HCT116 (cell line): Measurements from ENCODE around the gene RCAN2. TPM values are rescaled to one million over a fixed set of nuclear protein-coding genes. Genes with fewer than 3 reads are reported as not detected.

Experiments used
- ATAC-seq: fragments of 200-7000 bp; cut with Tn5 transposase; 2 replicates; pipeline ENCODE4 v1.9.1; 2020; ENCODE audit warnings: mild to moderate bottlenecking, moderate library complexity
- BruUV-seq: library from RNA; stranded (reverse); fragments of 400-500 nt; replicated peaks from 2 replicates; lab custom pipeline; 2021; lab: Mats Ljungman, UMichigan
- CTCF ChIA-PET: fragments of 300-600 bp; sonication (Branson Sonifier 250); formaldehyde crosslinking; loops from one replicate; lab custom pipeline; 2021; ENCODE audit warnings: antibody characterized with exemption; lab: Charles Lee
- POLR2A ChIA-PET: fragments of 300-600, 350-600 bp; sonication (Branson Sonifier 250); formaldehyde crosslinking; loops from one replicate; lab custom pipeline; 2021; ENCODE audit warnings: antibody characterized with exemption; lab: Charles Lee
- RAD21 ChIA-PET, 2 experiments: fragments of 300-600 bp; sonication (Branson Sonifier 250); formaldehyde crosslinking; loops; one replicate each; lab custom pipeline; 2023; ENCODE audit warnings: low total read pairs in 2 of 2; ENCODE audit not compliant: uncharacterized antibody in 2 of 2, unreplicated experiment in 2 of 2, low non-redundant PET in 1 of 2; lab: Charles Lee
- DNase-seq: peaks from one replicate; pipeline ENCODE4 v3.0.0-alpha.2; 2010; ENCODE audit warnings: low read depth, low spot score
- H2AFZ ChIP-seq: fragments of 200-600 bp; shearing (Covaris generic), sonication (generic); 2 replicates; pipeline ENCODE4 v1.6.1; 2017; ENCODE audit warnings: low read depth, mixed run types, mixed read lengths, antibody characterized with exemption, low read length; ENCODE audit not compliant: poor library complexity, severe bottlenecking
- H3K27ac ChIP-seq: 2 replicates; pipeline ENCODE4 v1.5.1; 2012; ENCODE audit warnings: low read depth, low read length
- H3K27me3 ChIP-seq: fragments of 200-600 bp; sonication (generic); 2 replicates; pipeline ENCODE4 v1.6.1; 2016; ENCODE audit warnings: mixed run types, low read length, mixed read lengths; ENCODE audit not compliant: insufficient read depth
- H3K36me3 ChIP-seq, 2 experiments: fragments of 200-500 bp in 1 of 2; fragments of 200-600 bp in 1 of 2; sonication (Bioruptor generic) in 1 of 2; sonication (generic) in 1 of 2; 2 replicates each; pipeline versions ENCODE4 v1.5.1 to v1.6.1; 2014 to 2016; ENCODE audit warnings: low read length in 2 of 2, inconsistent platforms in 1 of 2, mixed read lengths in 1 of 2, mixed run types in 1 of 2; ENCODE audit not compliant: insufficient read depth in 2 of 2, control insufficient read depth in 1 of 2
- H3K4me1 ChIP-seq, 2 experiments: fragments of 200-600 bp in 1 of 2; sonication (generic) in 1 of 2; 2 replicates each; pipeline versions ENCODE4 v1.5.1 to v1.6.1; 2012 to 2017; ENCODE audit warnings: low read length in 2 of 2, inconsistent platforms in 1 of 2, mild to moderate bottlenecking in 1 of 2, mixed read lengths in 1 of 2, mixed run types in 1 of 2, moderate library complexity in 1 of 2; ENCODE audit not compliant: insufficient read depth in 2 of 2, control insufficient read depth in 1 of 2
- H3K4me2 ChIP-seq: fragments of 200-600 bp; sonication (generic); 2 replicates; pipeline ENCODE4 v1.6.1; 2017; ENCODE audit warnings: mixed run types, low read length, mixed read lengths
- H3K4me3 ChIP-seq, 2 experiments: fragments of 200-600 bp in 1 of 2; sonication (generic) in 1 of 2; replicated peaks in 1 of 2; 2 replicates each; pipeline ENCODE4 v1.5.1; 2011 to 2016; ENCODE audit warnings: low read length in 2 of 2, control low read depth in 1 of 2, low read depth in 1 of 2, mild to moderate bottlenecking in 1 of 2, mixed read lengths in 1 of 2, mixed run types in 1 of 2
- H3K79me2 ChIP-seq: fragments of 200-600 bp; sonication (generic); 2 replicates; pipeline ENCODE4 v1.6.1; 2017; ENCODE audit warnings: mild to moderate bottlenecking, mixed run types, low read length, moderate library complexity, mixed read lengths; ENCODE audit not compliant: insufficient read depth
- H3K9ac ChIP-seq: fragments of 200-600 bp; sonication (generic); 2 replicates; pipeline ENCODE4 v1.6.1; 2016; ENCODE audit warnings: low read length, mixed read lengths
- H3K9me2 ChIP-seq: fragments of 200-600 bp; sonication (generic), shearing (Covaris generic); 2 replicates; pipeline ENCODE4 v1.6.1; 2017; ENCODE audit warnings: mixed run types, mild to moderate bottlenecking, moderate library complexity; ENCODE audit not compliant: insufficient read depth
- H3K9me3 ChIP-seq, 2 experiments: fragments of 200-500 bp in 1 of 2; fragments of 200-600 bp in 1 of 2; sonication (Bioruptor generic) in 1 of 2; sonication (generic) in 1 of 2; 2 replicates each; pipeline ENCODE4 v1.6.1; 2014 to 2017; ENCODE audit warnings: low read length in 2 of 2, mixed read lengths in 2 of 2, inconsistent platforms in 1 of 2, low read depth in 1 of 2, mild to moderate bottlenecking in 1 of 2, mixed run types in 1 of 2, moderate library complexity in 1 of 2; ENCODE audit not compliant: control insufficient read depth in 1 of 2, insufficient read depth in 1 of 2
- H4K20me1 ChIP-seq: fragments of 200-600 bp; sonication (generic), shearing (Covaris generic); 2 replicates; pipeline ENCODE4 v1.6.1; 2017; ENCODE audit warnings: mixed run types, mild to moderate bottlenecking, moderate library complexity; ENCODE audit not compliant: insufficient read depth
- CBX3 ChIP-seq: IDR thresholded peaks from 2 replicates; pipeline ENCODE4 v1.6.1; 2012; ENCODE audit warnings: low read depth
- EGR1 ChIP-seq: IDR thresholded peaks from 2 replicates; pipeline ENCODE4 v1.6.1; 2012; ENCODE audit warnings: low read depth
- EZH2 ChIP-seq: fragments of 200-600 bp; sonication (generic); IDR thresholded peaks from 2 replicates; pipeline ENCODE4 v1.6.1; 2017; ENCODE audit warnings: antibody characterized with exemption, mixed run types
- FOSL1 ChIP-seq: IDR thresholded peaks from 2 replicates; pipeline ENCODE4 v1.6.1; 2012; ENCODE audit warnings: low read depth
- JUND ChIP-seq: IDR thresholded peaks from 2 replicates; pipeline ENCODE4 v1.6.1; 2012
- POLR2A ChIP-seq: IDR thresholded peaks from 2 replicates; pipeline ENCODE4 v1.7.0; 2011; ENCODE audit warnings: borderline replicate concordance; ENCODE audit not compliant: insufficient read depth, insufficient read length; ENCODE audit errors: extremely low read depth
- POLR2AphosphoS5 ChIP-seq: IDR thresholded peaks from 2 replicates; pipeline ENCODE4 v1.6.1; 2011; ENCODE audit warnings: mild to moderate bottlenecking, low read depth, low read length, moderate library complexity
- RAD21 ChIP-seq: IDR thresholded peaks from 2 replicates; pipeline ENCODE4 v1.6.1; 2012; ENCODE audit warnings: low read depth, mild to moderate bottlenecking
- SP1 ChIP-seq: IDR thresholded peaks from 2 replicates; pipeline ENCODE4 v1.6.1; 2012; ENCODE audit warnings: low read depth
- TCF7L2 ChIP-seq: IDR thresholded peaks from 2 replicates; pipeline ENCODE4 v1.7.0; 2011; ENCODE audit warnings: borderline replicate concordance, inconsistent platforms; ENCODE audit not compliant: insufficient read depth, insufficient read length; ENCODE audit errors: extremely low read depth
- ZFX ChIP-seq: fragments of 450-650 bp; IDR thresholded peaks from 2 replicates; pipeline ENCODE4 v1.6.1; 2017
- ZNF274 ChIP-seq: fragments of 200-500 bp; sonication (Bioruptor generic); IDR thresholded peaks from 2 replicates; pipeline ENCODE4 v1.6.1; 2014; ENCODE audit warnings: mild to moderate bottlenecking, low read depth, low read length, inconsistent platforms
- intact Hi-C: fragments of 100-400 bp; cut with micrococcal nuclease; formaldehyde crosslinking; loops from 2 replicates; pipeline ENCODE4 v1.10.0; 2022
- total RNA-seq: library from RNA; stranded (reverse); gene quantifications from one replicate; pipeline ENCODE4 v1.2.1, GENCODE V29; 2021; ENCODE audit not compliant: unreplicated experiment
- TF ChIP-seq, protein P1 (sequence below): IDR thresholded peaks from 2 replicates; pipeline ENCODE4 v1.6.1; 2011; ENCODE audit warnings: mild to moderate bottlenecking, low read length, moderate library complexity; ENCODE audit not compliant: insufficient replicate concordance; ENCODE audit errors: extremely low read depth
- TF ChIP-seq, protein P2 (sequence below): IDR thresholded peaks from 2 replicates; pipeline ENCODE4 v1.6.1; 2012
- TF ChIP-seq, protein P3 (sequence below): IDR thresholded peaks from 2 replicates; pipeline ENCODE4 v1.6.1; 2012
- TF ChIP-seq, protein P4 (sequence below), 3 experiments: fragments of 200-600 bp in 1 of 3; sonication (generic) in 1 of 3; IDR thresholded peaks in 2 of 3; conservative IDR thresholded peaks in 1 of 3; 2 replicates each; pipeline ENCODE4 v1.5.1; 2012 to 2017; ENCODE audit warnings: low read depth in 2 of 3, low read length in 2 of 3, antibody characterized with exemption in 1 of 3, borderline replicate concordance in 1 of 3, control low read depth in 1 of 3, mild to moderate bottlenecking in 1 of 3, mixed read lengths in 1 of 3, mixed run types in 1 of 3, moderate library complexity in 1 of 3; ENCODE audit not compliant: insufficient read depth in 1 of 3

RCAN2 gene
- total RNA-seq, 1 experiment from 2014 or later, result 0.57 TPM

DNA sequence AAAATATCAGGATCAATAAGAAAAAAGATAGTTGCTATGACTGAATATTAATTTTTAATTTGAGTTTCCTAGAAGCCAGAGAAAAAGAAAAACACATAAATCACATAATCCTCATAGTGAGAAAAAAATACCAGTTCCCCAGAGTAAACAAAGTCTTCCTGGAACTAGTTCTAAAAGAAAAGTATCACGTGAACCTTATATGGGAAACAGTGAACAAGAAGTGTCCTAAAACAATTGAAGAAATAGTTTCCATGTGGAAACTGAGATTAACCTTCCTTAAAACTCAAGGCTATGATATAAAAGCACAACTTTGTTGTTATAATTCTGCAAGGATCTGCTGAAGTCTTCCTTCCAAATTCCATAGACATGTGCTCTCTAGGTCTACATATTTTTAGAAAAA, 50.6 kb downstream of the RCAN2 start:
- Histone ChIP-seq H3K9me3 (no peaks in the 10 kb centered on the region), H3K36me3 (no peaks in the 10 kb centered on the region), H3K4me2 (no peak overlapping the region), H3K9ac (no peak overlapping the region), H4K20me1 (no peaks in the 10 kb centered on the region), H3K4me3 (no peak overlapping the region), H2AFZ (no peak overlapping the region), H3K27ac (no peak overlapping the region), H3K79me2 (no peaks in the 10 kb centered on the region), H3K9me2 (no peaks in the 10 kb centered on the region), H3K27me3 (no peaks in the 10 kb centered on the region), H3K4me1 (no peaks in the 10 kb centered on the region)
- ChIA-PET POLR2A (no interaction called here), CTCF (no interaction called here), RAD21 (no interaction called here)
- TF ChIP-seq ZNF274 (no peak), ZFX (no peak), FOSL1 (no peak), POLR2A (no peak), TCF7L2 (no peak), JUND (no peak), EGR1 (no peak), EZH2 (no peak)
- TF ChIP-seq, protein P1, sequence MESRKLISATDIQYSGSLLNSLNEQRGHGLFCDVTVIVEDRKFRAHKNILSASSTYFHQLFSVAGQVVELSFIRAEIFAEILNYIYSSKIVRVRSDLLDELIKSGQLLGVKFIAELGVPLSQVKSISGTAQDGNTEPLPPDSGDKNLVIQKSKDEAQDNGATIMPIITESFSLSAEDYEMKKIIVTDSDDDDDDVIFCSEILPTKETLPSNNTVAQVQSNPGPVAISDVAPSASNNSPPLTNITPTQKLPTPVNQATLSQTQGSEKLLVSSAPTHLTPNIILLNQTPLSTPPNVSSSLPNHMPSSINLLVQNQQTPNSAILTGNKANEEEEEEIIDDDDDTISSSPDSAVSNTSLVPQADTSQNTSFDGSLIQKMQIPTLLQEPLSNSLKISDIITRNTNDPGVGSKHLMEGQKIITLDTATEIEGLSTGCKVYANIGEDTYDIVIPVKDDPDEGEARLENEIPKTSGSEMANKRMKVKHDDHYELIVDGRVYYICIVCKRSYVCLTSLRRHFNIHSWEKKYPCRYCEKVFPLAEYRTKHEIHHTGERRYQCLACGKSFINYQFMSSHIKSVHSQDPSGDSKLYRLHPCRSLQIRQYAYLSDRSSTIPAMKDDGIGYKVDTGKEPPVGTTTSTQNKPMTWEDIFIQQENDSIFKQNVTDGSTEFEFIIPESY, result no peak
- no TSS peak for BruUV-seq
- DNase-seq, result no peak
- no peak for ATAC-seq
- intact Hi-C loops, result no loop called here

DNA sequence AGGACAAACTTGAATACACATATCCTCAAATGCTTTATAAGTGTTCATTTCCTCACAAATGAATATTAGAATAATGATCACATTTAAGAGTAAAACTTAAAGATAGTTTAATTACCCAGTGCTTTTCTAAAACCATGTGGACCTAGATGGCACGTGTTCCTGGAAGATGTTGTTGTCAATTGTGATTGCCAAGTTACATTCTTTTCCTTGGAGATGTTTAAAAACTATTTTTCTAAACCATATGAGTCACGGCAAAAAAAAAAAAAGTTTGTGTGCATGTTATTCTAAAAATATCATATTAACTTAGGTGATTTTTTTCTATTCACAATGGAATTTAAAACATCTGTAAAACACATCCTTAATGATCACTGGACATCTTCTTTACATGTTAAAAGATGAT, 51.1 kb downstream of the RCAN2 start:
- H3K27me3 ChIP-seq, result no peaks in the 10 kb centered on the region
- CTCF ChIA-PET, result no interaction called here
- RAD21 ChIA-PET, result no interaction called here
- H3K79me2 ChIP-seq, result no peaks in the 10 kb centered on the region
- no peaks in the 10 kb centered on the region for H3K9me2 ChIP-seq
- POLR2A ChIA-PET, result no interaction called here
- no peak overlapping the region for H3K4me2 ChIP-seq
- intact Hi-C loops, result no loop called here
- no peak for DNase-seq
- no peaks in the 10 kb centered on the region for H3K9me3 ChIP-seq
- no TSS peak for BruUV-seq
- no peaks in the 10 kb centered on the region for H4K20me1 ChIP-seq
- H3K4me3 ChIP-seq, result no peak overlapping the region
- no peaks in the 10 kb centered on the region for H3K4me1 ChIP-seq
- H3K36me3 ChIP-seq, result no peaks in the 10 kb centered on the region
- no peak overlapping the region for H3K27ac ChIP-seq
- ATAC-seq, result no peak
- H2AFZ ChIP-seq, result no peak overlapping the region
- H3K9ac ChIP-seq, result no peak overlapping the region
- TF ChIP-seq ZFX (no peak), RAD21 (no peak), CBX3 (no peak), EZH2 (no peak), ZNF274 (no peak), SP1 (no peak), EGR1 (no peak), POLR2AphosphoS5 (no peak)
- TF ChIP-seq, protein P2, sequence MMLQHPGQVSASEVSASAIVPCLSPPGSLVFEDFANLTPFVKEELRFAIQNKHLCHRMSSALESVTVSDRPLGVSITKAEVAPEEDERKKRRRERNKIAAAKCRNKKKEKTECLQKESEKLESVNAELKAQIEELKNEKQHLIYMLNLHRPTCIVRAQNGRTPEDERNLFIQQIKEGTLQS, result no peak
- TF ChIP-seq, protein P3, sequence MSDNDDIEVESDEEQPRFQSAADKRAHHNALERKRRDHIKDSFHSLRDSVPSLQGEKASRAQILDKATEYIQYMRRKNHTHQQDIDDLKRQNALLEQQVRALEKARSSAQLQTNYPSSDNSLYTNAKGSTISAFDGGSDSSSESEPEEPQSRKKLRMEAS, result no peak
- TF ChIP-seq, protein P4, sequence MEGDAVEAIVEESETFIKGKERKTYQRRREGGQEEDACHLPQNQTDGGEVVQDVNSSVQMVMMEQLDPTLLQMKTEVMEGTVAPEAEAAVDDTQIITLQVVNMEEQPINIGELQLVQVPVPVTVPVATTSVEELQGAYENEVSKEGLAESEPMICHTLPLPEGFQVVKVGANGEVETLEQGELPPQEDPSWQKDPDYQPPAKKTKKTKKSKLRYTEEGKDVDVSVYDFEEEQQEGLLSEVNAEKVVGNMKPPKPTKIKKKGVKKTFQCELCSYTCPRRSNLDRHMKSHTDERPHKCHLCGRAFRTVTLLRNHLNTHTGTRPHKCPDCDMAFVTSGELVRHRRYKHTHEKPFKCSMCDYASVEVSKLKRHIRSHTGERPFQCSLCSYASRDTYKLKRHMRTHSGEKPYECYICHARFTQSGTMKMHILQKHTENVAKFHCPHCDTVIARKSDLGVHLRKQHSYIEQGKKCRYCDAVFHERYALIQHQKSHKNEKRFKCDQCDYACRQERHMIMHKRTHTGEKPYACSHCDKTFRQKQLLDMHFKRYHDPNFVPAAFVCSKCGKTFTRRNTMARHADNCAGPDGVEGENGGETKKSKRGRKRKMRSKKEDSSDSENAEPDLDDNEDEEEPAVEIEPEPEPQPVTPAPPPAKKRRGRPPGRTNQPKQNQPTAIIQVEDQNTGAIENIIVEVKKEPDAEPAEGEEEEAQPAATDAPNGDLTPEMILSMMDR (IDR thresholded peaks at IDR 0.05 in 2 of 3, conservative IDR thresholded peaks at IDR 0.05 in 1 of 3; ENCODE audit: borderline replicate concordance in 1 of 3, insufficient read depth in 1 of 3, low read depth in 2 of 3, low read length in 2 of 3), result no peak
- TF ChIP-seq, protein P1, result no peak
